NCI-H524 treated with DMSO at 0.1 percent for 48 hours (cell line): ENCODE measurements around the gene MORN1.
"Not testable (repeated sequence)": the region's sequence is repeated elsewhere in the genome, so short reads cannot be mapped to it uniquely, and the experiment has no call there.

Experiments
- DNase-seq: peaks from one replicate; lab custom pipeline; 2025; lab: John Stamatoyannopoulos, UW

Gene MORN1

DNA sequence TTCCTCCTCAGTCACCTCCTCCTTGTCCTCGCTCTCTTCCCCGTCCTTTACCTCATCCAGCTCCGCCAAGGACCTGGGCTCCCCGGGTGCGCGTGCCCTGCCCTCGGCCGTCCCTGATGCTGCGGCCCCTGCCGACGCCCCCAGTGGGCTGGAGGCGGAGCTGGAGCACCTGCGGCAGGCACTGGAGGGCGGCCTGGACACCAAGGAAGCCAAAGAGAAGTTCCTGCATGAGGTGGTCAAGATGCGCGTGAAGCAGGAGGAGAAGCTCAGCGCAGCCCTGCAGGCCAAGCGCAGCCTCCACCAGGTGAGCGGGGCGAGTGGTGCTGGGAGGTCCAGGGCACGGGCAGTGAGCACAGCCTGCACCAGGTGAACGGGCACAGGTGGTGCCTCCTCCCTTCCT, 87.1 kb downstream of the MORN1 start:
- no peak for DNase-seq

DNA sequence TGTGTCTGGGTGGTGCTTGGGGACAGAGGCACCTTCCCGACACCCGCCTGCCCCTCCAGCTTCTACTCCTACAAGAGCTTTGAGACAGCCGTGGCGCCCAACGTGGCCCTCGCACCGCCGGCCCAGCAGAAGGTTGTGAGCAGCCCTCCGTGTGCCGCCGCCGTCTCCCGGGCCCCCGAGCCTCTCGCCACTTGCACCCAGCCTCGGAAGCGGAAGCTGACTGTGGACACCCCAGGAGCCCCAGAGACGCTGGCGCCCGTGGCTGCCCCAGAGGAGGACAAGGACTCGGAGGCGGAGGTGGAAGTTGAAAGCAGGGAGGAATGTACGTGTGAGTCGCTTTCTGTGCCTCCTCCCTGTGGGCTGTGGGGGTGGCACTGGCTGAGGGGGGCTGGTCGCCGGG, 87.6 kb downstream of the MORN1 start:
- no peak for DNase-seq

DNA sequence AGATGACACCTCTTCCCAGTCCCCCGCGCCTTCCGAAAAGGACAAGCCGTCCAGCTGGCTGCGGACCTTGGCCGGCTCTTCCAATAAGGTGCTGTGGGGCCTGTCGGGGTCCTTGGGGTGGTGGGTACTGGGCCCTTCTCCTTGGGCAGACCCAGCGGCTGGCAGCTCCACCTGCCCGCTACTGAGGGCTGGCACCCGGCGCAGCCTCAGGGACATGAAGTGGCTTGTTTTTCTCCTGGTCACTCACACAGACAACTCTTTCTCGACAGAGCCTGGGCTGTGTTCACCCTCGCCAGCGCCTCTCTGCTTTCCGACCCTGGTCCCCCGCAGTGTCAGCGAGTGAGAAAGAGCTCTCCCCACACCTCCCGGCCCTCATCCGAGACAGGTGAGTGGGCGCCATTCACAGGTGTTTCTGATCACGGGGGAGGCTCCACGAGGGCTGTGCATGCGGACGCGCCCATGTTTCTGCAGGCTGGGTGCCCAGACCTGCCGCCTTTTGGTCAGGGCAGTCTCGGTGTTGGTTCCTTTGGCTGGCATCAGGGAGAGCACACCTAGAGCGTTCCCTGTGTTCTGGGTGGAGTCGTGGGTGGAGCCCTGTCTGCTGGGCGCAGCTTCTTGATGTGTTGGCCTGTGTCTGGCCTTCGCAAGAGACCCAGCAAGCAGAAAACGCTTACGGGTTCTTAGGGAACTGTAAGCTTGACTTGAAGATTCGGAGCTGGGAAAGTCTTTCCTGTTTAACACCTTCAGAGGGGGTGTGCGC, 88.2 kb downstream of the MORN1 start:
- DNase-seq, result no peak

DNA sequence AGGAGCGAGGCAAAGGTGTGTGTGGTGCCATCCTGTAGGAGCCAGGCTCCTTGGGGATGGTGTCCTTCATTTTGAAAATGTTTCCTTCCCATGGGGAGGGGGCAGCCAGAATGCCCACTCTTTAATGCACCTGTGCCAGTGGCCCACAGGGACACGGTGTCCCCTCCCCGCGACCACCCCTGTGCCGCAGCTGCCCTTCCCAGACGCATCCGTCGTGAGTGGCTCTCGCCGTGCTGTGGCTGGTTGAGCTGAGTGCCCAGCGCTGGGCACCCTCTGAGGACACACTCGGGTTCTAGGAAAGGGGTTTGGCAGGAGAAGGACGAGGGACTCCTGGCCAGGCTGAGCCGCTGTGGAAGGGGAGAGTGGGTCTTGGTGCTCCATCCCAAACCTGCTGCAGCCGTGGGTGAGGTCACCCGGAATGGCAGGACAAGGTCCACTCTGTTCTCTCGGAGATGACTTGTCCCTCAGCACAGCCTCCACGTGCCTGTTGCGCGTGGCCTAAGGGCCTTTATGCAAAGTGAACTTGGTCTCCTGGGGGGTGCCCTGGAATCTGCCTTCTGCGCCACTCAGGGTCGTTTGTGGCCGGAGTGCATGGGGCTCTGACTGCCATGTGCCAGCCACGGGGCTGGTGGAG, 88.9 kb downstream of the MORN1 start:
- DNase-seq, result no peak

DNA sequence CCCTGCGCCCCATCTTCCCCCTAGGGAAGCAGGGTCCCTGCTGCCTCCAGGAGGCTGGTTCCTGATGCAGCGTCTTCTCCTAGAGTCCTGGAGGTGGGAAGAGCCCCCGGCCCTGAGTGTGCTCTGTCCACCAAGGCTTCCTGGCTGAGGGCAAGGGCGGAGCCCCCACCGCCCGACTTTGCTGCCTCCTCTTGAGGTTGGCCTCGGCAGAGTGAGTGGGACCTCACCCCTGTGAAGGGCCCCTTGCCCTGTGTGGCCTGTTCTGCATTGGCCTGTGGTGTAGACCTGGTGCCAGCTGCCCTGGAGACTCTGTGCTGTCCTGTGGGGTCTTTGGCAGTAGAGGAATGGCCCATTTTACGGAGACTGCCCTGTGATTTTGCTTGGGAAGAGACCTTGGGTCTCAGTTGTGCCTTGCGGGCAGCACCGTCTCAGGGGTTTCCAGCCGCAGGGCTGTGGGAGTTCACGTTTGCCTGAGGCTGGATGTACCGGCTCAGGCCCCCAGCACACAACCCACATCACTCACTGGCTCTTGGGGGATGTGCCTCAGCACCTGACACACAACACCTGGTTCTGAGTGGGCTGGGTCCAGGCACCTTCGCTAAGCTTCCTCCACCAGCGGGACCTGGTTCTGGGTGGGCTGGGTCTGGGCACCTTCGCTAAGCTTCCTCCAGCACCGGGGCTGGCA, 89.6 kb downstream of the MORN1 start:
- DNase-seq, result no peak

DNA sequence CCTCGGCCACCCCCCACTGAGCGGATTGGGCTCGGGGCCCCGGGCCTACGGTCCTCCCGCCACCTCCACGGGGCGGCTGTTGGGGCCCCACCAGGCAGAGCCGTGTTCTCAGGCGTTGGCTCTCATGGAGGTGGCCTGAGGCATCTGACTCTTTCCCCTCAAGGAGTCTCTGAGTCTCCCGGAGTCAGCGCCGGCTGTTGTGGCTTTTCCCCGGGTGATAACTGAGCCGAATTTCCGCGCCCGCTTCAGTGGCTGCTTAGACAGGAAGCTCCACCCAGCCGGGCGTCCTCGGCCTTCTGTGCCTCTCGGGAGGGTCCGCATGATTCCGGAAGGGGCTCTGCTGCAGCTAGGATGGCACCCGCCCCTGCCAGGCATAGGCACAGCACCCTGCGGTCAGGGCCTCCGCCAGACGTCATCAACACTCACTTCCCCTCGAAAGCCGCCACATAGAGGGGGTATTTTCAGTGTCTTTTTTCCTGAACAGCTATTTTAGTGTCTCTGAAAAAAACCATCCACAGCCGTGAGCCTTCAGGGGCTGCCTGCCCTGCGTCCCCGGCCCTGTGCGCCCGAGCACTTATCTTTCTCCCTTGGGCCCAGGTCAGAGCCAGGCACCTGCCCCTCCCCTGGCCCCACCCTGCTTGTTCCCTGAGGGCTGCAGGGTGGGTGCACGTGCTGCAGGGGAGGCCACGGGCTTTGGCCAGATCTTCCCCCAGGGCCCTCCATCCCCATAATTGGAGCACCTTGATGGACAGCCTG, 90.3 kb downstream of the MORN1 start:
- no peak for DNase-seq

DNA sequence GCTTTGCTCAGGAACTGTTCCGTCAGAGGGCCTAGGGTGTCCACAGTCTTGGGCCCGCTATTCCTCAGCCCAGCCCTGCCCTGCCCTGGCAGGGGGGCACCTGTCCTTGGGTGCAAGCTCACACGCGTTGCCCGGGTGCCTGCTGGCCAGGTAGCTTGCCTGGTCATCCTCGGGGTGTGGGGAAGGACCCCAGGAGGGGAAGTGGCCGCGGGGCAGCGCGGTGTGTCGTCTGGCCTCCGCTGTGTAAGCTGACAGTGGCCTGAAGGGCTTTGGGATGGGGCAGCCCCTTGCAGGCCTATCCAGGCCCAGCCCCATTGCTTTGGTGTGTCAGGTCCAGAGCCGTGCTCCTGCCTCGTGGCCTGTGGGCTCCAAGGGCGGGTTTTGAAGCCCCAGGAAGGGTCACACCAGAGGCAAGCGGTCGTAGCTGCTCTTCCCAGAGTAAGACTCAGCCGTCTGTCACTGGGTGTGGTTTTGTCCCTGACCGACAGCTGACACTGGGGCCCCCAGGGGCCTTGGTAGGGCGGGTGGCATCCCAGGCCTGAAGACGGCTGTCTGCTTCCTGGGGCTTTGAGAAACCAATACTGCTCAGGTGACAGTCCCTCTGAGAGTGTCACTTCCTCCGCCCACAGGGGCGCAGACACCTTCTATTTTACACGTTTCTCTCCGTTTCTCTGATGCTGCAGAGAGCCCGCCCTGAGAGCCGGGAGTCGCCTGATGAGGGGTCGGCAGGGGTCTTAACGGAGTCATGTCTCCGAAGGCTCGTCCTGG, 91.2 kb downstream of the MORN1 start:
- DNase-seq, result no peak

DNA sequence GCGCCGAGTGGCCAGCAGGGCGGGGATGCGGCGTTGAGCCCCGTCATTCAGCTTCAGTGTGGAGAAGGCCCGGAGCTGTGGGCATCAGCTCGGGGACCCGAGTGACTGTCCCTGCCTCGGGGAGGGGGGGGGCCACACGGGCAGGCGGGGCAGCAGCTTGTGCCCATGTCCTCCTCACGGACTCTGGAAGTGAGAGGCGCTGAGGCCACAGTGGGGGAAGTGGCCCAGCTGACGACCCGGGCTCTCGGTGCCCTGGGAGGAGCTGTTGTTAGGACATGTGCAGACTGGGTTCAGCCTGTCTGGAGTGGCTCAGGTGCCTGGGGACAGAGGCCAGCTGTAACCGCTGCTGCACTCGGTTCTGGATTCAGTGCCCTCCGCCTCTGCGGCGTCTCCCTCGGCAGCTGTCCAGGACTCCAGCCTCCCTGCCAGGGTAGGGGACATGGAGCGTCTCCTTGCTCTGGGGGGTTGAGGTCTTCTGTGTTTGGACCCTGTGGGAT, 92.2 kb downstream of the MORN1 start:
- no peak for DNase-seq

DNA sequence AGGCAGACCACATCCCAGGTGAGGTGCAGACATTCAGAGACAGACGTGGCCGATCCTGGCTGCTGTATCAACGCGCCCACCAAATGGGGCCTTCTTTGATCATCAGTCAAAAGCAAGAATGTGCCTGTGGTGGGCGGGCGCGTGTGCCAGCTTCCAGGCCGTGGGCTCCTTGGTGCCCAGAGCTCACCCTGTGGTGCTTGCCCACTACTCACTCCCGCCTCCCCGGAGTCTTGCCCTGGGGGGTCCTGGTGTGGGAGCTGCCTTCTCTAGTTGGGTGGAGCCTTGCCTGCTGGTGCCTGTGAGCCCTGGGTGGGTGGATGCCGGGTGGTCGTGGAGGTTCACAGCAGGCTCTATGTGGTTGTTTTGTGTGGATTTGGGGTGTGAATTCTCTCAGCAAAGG, 92.7 kb downstream of the MORN1 start:
- DNase-seq, result no peak

DNA sequence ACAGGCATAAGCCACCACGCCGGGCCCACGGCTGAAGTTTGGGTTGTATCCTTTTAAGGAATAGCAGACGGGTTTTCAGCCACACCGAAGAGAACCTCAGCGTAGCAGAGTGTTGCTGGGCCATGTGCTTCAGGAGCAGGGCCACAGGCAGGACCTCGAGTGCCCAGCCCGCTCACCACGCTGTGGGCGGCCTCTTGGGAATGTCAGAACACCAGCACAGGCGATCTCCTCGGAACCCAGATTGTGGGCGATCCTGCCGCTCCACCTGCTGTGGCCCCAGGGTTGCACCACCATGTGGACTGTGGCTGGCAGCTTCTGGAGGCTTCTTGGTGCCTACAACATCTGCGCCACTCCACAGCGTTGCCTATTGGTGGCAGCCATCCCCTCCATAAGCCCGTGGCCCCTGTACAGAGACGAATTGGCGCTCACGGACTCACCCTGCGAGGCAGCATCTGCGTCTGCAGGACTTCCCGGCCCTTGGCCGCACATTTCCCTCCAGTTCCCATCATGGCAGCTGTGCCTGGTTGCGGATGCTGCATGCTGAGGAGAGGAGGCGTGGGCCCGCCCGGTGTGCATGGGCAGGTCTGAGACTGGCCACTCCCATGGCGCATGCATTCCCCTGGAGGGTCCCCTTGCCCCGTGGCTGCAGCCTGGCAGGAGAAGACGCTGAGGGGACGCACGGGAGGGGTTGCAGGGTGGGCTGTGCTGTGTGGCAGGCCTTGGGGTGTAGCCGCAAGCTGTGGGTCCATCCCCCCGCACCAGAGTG, 93.9 kb downstream of the MORN1 start:
- DNase-seq, result no peak

DNA sequence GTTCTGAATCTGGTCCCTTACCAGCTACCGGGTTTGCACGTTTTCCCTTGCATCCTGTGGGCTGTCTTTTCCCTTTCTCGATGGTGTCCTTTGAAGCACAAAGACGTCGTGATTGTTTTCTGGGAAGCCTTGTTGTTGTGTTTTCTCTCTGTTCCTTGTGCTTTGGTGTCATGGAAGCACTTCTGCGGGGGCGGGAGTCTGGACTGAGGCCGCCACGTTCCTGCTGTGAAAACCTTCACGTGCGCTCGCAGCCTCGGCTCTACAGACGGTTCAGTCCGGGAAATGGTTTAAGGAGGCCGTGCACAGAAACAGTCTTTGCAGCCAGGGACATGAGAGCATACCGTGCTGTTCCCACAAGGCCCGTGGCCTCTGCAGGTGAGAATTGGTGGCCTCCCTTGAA, 94.7 kb downstream of the MORN1 start:
- no peak for DNase-seq

DNA sequence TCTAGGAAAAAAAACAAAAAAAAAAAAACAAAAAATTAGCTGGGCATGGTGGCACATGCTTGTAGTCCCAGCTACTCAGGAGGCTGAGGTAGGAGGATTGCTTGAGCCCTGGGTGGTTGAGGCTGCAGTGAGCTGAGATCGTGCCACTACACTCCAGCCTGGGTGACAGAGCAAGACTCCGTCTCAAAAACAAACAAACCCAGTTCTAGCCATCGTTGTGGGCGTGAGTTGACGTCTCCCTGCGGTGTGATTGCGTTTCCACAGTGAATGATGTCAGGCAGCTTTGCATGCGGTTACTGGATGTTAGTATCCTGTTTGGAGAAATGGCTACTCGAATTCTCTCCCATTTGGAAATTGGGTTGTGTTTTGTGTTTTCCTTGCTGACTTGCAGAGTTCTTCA, 95.1 kb downstream of the MORN1 start:
- not testable (repeated sequence) for DNase-seq

DNA sequence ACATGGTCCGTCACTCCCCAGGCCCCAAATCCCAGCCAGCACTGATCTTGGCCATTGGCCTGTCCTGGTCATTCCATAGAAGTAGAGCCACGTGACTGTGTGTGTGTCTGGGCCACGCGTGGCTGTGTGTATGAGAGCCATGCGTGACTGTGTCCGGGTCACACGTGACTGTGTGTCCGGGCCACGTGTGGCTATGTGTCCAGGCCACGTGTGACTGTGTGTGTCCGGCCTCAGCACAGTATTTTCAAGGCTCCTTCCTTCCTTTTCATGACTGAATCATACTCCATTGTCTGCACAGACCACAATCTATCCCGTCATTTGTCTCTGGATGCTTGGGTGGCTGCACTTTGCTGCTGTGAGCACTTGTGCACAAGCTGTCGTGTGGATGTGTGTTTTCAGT, 95.8 kb downstream of the MORN1 start:
- no peak for DNase-seq

DNA sequence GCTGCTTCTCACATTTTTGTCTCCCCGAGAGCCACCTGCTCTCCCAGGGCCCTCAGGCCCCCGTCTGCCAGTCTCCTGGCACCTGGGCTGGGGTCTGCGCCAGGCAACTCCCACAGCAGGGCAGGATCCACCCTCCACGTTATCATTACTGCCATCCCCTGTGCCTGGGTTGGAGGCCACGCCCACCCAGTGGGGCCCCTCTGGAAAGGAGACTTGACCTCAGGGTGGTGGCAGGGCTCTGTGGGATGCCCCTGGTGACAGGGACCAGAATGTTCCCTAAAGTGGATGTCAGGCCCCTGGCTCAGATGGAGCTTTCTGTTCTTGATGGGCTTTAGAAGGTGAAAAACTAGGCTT, 96.7 kb downstream of the MORN1 start:
- no peak for DNase-seq

DNA sequence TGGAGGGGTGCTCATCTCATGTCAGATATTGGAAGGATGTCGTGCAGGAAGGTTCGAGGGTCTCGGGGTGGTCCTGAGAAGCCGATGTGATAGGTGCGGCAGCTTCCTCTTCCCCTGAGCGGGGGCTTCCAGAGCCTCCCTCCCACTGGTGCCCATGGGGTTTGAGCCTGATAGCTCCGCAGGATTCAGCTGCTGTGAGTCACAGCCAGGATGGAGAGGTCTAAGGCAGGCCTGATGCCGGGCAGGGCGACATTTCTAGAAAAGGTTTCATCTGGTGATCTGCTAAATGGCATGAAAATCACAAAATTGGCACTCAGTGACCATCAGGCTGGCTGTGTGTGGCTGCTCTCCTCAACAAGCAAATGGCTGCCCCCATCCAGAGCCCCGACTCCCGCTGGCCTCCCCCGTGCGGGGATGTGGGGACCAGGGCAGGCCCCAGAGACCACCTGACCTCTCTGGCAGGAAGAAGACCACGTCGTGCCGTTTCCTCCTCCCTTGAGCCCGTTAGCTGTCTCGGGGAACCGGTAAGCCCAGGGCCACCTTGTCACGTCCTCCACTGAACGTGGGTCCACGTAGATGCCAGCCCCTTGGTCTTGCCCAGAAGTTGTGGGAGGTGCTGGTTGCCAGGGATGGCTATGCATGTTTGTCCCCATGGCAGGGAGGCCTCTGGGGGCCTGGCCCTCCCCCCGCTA, 97.2 kb downstream of the MORN1 start:
- no peak for DNase-seq

DNA sequence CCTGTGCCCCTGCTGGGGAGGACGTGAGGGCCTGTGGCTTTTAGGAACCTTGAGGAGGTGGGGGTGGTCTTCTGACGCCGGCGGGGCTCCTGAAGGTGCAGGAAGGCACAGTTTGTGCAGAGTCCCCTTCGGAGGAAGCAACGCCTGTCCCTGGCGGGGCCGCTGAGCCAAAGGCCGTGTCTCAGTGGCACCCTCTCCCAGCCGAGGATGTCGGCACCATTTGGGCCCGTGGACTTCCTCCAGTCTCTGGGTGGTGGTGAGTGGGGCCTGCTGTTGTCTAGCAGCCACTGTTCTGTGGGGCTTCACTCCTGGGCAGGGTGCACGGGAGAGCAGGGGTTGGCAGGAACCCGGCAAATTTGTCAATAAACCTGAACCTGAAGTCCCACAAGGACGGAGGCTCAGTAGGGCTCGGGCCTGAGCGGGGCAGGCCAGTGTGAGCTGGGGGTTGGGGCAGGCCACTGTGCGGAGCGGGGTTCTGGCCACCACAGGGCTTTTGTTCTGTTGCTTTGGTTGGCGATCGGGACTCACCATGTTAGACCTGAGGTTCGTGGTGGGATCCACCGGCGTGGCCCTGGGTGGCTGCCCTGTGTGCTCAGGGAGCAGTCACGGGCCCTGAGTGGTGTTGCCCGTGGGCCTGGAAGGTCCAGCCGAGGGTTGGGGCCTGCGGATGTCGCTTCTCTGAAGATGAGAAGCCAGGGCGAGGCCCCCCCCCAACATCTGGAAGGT, 98.5 kb downstream of the MORN1 start:
- DNase-seq, result no peak

DNA sequence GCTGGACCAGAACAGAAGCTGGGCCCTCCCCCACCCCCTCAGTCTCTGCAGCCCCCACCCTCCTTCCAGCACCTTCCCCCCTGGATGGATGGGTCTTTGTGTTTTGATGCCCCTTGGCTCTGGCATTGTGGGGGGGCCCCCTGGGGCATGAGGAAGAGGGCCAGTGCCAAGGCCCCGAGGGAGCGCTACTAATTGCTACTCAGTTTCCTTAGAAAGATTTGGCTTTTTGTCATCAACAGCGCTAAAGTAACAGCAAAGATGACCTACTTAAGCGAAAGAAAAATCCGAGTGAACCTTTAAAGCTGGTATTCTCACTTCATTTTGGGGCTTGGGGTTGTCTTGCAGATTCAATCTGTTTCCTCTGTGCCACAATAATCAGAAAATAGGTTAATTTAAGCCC, 99.8 kb downstream of the MORN1 start:
- DNase-seq, result no peak

DNA sequence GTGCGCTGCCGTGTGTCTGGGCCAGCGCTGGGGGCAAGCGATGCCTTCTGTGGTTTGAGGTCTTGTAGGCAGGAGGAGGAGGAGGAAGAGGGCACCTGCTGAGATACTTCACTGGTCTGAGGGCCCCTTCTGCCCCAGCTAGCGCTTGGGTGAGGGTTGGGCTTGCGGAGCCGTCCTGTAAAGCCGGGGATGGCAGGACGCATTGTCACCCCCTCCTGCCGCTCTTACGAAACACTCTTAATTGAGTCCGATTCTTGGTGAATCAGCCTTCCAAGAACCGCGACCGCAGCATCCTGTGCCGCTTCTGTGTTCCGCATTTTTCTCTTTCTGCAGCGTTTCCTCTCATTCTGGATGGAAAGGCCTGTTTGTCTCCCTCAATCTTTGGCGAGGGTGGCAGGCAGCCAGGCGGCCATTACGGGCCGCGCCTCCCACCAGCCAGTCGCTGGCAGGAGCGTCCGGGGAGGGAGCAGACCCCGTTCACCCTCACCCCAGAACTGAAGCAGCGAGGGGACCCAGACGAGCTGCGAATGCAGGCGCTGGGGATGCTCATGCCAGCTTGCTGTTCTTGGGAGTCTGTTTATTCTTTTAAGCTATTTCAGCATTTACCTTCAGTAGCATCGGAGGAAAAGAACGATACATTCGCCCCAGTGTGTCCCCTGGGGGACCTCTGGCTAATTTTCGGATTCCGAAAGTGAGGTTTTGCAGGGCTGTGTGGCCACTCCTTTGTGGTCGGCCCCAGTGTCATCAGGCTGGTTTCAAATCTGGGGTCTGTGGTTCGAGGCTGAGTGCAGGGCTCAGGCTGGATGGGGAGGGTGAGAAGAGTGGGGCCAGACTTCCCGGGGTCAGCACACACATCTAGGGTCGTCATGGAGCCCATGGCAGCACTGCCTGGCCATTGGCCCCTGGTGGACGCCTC, 100.5 kb downstream of the MORN1 start:
- no peak for DNase-seq

DNA sequence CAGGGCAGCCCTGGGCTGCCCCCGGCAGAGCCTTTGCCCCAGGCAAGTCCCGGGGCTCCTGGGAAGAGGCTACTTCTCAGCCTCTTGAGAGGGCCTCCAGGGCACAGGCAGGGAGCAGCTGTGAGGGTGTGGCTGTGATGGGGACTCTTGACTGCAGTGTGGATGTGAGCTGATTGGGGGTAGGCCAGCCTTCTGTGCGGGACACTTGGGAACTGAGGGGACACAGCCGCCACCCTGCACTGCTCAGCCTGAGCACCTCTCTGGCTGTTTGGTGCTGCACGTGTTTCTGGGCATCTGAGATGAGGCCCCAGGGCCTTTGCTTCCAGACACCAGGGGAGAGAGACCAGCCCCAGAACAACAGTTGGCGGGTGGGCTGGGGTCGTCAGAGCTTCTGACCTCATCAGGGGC, 101.2 kb downstream of the MORN1 start:
- no peak for DNase-seq
